Measurements from ENCODE around the gene SHH.

The SHH gene

GRCh38 chr7:155832581-155832981, 20.3 kb upstream of the SHH start:
- DNase-seq = peak; percentile 2
- Histone ChIP-seq H4K20me1 (ENCODE audit: insufficient read depth, low read length) (no peaks in the 10 kb centered on the region), H3K9me2 (replicated peaks; ENCODE audit: insufficient read depth, low read length) (no peaks in the 10 kb centered on the region), H2AFZ (ENCODE audit: low read length) (no peak overlapping the region), H3K36me3 (replicated peaks; ENCODE audit: insufficient read depth, low read length) (no peaks in the 10 kb centered on the region), H3K9me3 (replicated peaks; ENCODE audit: insufficient read depth, low read length) (no peaks in the 10 kb centered on the region), H3K4me3 (ENCODE audit: low read length) (no peak overlapping the region), H3K9ac (ENCODE audit: low read length) (no peak overlapping the region), H3K4me2 (ENCODE audit: low read depth, low read length) (no peak overlapping the region), H3F3A (ENCODE audit: insufficient read depth, low read length) (no peaks in the 10 kb centered on the region), H3K4me1 (ENCODE audit: low read length) (no peaks in the 10 kb centered on the region), H3K27me3 (replicated peaks; ENCODE audit: insufficient read depth, low read length) (peaks cover 83% of the 10 kb centered on the region), H3K79me2 (ENCODE audit: low read length) (no peaks in the 10 kb centered on the region), H3K27ac (ENCODE audit: low read length) (no peak overlapping the region)
- TF ChIP-seq EZH2phosphoT487 (IDR thresholded peaks at IDR 0.05; ENCODE audit: low read length) = no peak
- no peak for TF ChIP-seq CTCF (IDR thresholded peaks at IDR 0.05; ENCODE audit: low read length)
- TF ChIP-seq EZH2 (optimal IDR thresholded peaks at IDR 0.05; ENCODE audit: low read depth, low read length) = no peak

DNA sequence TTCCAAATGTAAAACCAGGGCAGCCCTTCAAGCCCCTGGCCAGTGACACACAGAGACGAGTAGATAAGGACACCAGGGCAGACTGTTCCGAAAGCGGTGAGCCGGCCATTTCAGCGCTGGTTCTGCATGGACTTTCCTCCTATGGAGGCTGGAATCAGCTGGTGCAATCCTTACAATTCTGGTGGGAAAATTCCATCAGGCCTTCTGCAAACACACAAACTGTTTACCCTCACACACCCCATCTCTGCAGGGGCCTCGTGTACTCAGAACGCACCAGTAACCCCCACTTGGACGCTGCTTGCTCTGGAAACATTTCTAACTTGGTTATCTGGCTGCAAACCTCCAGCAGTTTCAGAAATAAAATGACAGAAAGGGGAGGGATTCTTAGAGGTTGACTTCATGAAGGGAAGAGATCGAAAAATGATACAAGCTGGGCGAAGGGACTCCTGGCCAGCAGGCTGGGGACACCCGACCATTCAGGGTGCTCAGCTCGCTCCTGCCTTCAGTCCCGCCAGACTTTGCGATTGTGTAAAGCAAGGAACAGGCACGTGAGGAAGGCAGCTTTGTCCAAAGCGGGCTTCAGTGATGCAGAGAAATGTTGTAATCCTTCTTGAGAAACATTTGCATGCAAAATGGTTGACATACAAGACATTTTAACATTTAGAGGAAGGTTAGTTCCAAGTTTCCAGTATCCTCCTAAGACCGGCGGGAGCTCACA, 19.7 kb upstream of the SHH start:
- Histone ChIP-seq H3K27me3 (replicated peaks; ENCODE audit: insufficient read depth, low read length) (peaks cover 85% of the 10 kb centered on the region), H3K9me2 (replicated peaks; ENCODE audit: insufficient read depth, low read length) (no peaks in the 10 kb centered on the region), H4K20me1 (ENCODE audit: insufficient read depth, low read length) (no peaks in the 10 kb centered on the region), H3K4me2 (ENCODE audit: low read depth, low read length) (no peak overlapping the region), H3K36me3 (replicated peaks; ENCODE audit: insufficient read depth, low read length) (no peaks in the 10 kb centered on the region), H3K4me1 (ENCODE audit: low read length) (no peaks in the 10 kb centered on the region), H3K27ac (ENCODE audit: low read length) (no peak overlapping the region), H3F3A (ENCODE audit: insufficient read depth, low read length) (no peaks in the 10 kb centered on the region), H3K9ac (ENCODE audit: low read length) (no peak overlapping the region), H2AFZ (ENCODE audit: low read length) (no peak overlapping the region), H3K4me3 (ENCODE audit: low read length) (no peak overlapping the region), H3K9me3 (replicated peaks; ENCODE audit: insufficient read depth, low read length) (no peaks in the 10 kb centered on the region), H3K79me2 (ENCODE audit: low read length) (no peaks in the 10 kb centered on the region)
- TF ChIP-seq CTCF (IDR thresholded peaks at IDR 0.05; ENCODE audit: low read length) (no peak), EZH2phosphoT487 (IDR thresholded peaks at IDR 0.05; ENCODE audit: low read length) (no peak), EZH2 (optimal IDR thresholded peaks at IDR 0.05; ENCODE audit: low read depth, low read length) (no peak)
- DNase-seq = no peak

- Histone ChIP-seq H3K9me2 (replicated peaks; ENCODE audit: insufficient read depth, low read length) (no peaks in the 10 kb centered on the region), H3K27me3 (replicated peaks; ENCODE audit: insufficient read depth, low read length) (peaks cover 85% of the 10 kb centered on the region), H3K9me3 (replicated peaks; ENCODE audit: insufficient read depth, low read length) (no peaks in the 10 kb centered on the region), H3K4me3 (ENCODE audit: low read length) (no peak overlapping the region), H3K4me2 (ENCODE audit: low read depth, low read length) (no peak overlapping the region), H3K4me1 (ENCODE audit: low read length) (no peaks in the 10 kb centered on the region), H3K36me3 (replicated peaks; ENCODE audit: insufficient read depth, low read length) (no peaks in the 10 kb centered on the region), H3K9ac (ENCODE audit: low read length) (no peak overlapping the region), H3K79me2 (ENCODE audit: low read length) (no peaks in the 10 kb centered on the region), H4K20me1 (ENCODE audit: insufficient read depth, low read length) (no peaks in the 10 kb centered on the region), H3K27ac (ENCODE audit: low read length) (no peak overlapping the region), H2AFZ (ENCODE audit: low read length) (no peak overlapping the region), H3F3A (ENCODE audit: insufficient read depth, low read length) (no peaks in the 10 kb centered on the region)
- TF ChIP-seq CTCF (IDR thresholded peaks at IDR 0.05; ENCODE audit: low read length) (no peak), EZH2 (optimal IDR thresholded peaks at IDR 0.05; ENCODE audit: low read depth, low read length) (no peak), EZH2phosphoT487 (IDR thresholded peaks at IDR 0.05; ENCODE audit: low read length) (no peak)
- peak; percentile 3 for DNase-seq
Observed at GRCh38 chr7:155830961-155831806, 18.9 kb upstream of the SHH start.

All from MM.1S (cell line).